ENCODE data around the gene EFNB3. TPM values are rescaled to one million over a fixed set of nuclear protein-coding genes. Genes with fewer than 3 reads are reported as not detected.

Gene EFNB3
- total RNA-seq, 8 experiments from 2014 or later, result 1.2 to 490 (median 20.6) TPM

DNA sequence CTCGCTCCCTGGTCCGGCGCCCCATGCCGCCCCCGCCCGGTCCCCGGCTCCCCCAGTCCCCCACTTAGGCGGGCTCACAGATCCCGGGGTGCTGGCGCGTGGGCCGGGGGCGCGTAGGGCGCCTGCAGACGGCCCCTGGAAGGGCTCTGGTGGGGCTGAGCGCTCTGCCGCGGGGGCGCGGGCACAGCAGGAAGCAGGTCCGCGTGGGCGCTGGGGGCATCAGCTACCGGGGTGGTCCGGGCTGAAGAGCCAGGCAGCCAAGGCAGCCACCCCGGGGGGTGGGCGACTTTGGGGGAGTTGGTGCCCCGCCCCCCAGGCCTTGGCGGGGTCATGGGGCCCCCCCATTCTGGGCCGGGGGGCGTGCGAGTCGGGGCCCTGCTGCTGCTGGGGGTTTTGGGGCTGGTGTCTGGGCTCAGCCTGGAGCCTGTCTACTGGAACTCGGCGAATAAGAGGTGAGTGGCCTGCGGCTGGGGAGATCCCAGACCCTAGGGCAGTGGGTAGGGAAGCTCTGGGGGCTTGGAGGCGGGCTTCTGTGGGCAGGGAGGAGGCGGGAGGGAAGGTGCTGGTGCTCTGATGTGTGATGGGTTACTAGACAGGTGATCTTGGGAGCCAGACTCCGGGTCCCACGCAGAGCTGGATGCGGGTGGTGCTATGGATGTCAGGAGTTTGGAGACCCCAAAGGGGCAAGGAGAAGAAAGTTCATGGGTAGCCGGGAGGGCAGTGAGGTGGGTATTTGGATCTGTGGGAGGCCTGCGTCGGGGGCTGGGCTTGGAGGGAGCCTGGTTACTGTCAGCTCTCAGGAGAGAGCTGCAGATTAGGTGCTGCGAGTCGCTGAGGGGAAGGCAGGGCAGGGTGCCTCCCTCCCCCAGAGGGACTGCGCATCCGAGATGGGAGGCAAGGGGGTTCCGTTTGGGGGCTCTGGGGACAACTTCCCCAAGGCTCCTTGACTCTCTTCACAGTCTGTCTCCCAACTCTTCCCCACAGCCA lies 560 bp downstream of the EFNB3 start:
- H3K27ac ChIP-seq, result peak overlapping the region; percentile 58 to 75
- 0 to 10% methylated on average over 2 of the region's 50 CpGs; no CpG with 5 or more reads in 8 of the 10 experiments for WGBS, 10 experiments

DNA sequence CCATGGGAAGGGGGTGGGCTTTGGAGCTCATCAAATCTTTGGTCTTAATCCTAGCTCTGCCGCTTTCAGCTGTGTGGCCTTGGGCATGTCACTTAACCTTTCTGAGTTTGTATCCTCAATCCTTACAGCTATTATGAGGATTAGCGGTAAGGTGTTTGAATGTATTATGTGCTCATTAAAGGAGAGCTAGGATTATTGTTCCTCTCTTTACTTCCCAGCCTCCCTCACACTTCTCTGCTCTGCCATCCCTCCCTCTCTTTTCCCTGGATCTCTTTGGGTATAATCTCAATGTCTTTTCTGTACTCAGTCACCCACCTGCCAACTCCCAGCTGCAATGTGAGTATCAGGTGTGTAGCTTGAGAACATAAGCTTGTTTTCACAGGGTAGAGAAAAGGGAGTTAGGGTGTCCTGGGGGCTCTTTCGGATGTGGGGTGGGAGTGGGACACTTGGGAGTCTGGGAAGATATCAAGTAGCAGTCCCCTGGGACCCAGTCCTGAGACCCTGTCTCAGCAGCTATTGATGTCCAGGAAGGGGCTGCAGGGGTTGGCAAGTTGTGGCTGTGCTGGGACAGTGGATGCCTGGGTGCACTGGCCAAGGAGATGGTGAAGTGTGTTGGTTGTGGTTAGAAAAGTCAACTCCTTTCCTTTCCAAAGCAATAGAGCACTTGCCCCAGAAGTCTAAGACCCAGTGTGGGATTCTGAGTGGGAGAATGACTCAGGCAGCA lies 1.8 kb downstream of the EFNB3 start:
- WGBS, 10 experiments, result 80 to 100% (median 83%) methylated on average over 1 to 2 of the region's 3 CpGs; no CpG with 5 or more reads in 6 of the 10 experiments
- Histone ChIP-seq H3K27ac (no peak overlapping the region), H3K4me3 (peak overlapping the region in 4 of 5 donors; percentile 90 to 98 (median 94)), H3K4me1 (replicated peaks in 1 of 2) (peaks cover 39 to 40% of the 10 kb centered on the region in 2 donors)
- ATAC-seq (replicated peaks in 6 of 8), result no peak
- in situ Hi-C loops (cut with MboI; ENCODE audit: low pct_unique_long_range_greater_than_20kb in 2 of 9, low sequenced_read_pairs in 9 of 9, unreplicated experiment in 9 of 9), result loop anchor here in 1 of 9 experiments (25.0 kb wide), 1 partner anchor 131 kb away; the partner anchor contains the start of gene KDM6B

More for the DNA sequence above, 560 bp downstream of the EFNB3 start:
- Histone ChIP-seq H3K4me1 (replicated peaks in 1 of 2) (peaks cover 30 to 31% of the 10 kb centered on the region in 2 donors), H3K4me3 (peak overlapping the region; percentile 80 to 98 (median 93))
- in situ Hi-C loops (cut with MboI; ENCODE audit: low pct_unique_long_range_greater_than_20kb in 2 of 9, low sequenced_read_pairs in 9 of 9, unreplicated experiment in 9 of 9), result loop anchor here in 1 of 9 experiments (25.0 kb wide), 1 partner anchor 132 kb away; the partner anchor contains the start of gene KDM6B
- ATAC-seq (replicated peaks in 6 of 8), result peak in 7 of 8 experiments; percentile 7 to 52 (median 36)

DNA sequence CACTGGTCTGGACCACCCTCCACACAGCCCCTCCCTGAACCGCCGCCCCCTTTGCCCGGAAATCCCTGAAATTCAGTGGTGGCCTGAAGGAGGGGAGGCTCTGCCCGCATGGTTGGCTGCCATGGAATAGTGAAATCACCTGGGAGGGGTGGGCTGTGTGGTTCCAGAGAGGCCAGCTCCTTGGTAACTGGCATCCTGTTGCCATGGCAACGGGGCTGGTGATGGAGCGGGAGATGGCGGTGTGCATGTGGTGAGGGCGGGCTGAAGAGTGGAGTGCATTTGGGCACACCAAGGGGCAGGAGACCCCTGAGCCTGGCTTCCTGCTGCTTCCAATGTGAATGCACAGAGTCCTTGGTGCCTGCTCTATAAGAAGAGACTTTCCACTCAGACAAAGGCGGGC lies 2.4 kb downstream of the EFNB3 start:
- Histone ChIP-seq H3K4me1 (replicated peaks in 1 of 2) (peaks cover 46% of the 10 kb centered on the region in 2 donors), H3K4me3 (peak overlapping the region in 2 of 5 donors; percentile 4 to 93)
- in situ Hi-C loops (cut with MboI; ENCODE audit: low pct_unique_long_range_greater_than_20kb in 2 of 9, low sequenced_read_pairs in 9 of 9, unreplicated experiment in 9 of 9), result loop anchor here in 1 of 9 experiments (25.0 kb wide), 1 partner anchor 130 kb away; the partner anchor contains the start of gene KDM6B

GRCh38 chr17:7707858-7708750 lies 3.1 kb downstream of the EFNB3 start:
- Histone ChIP-seq H3K4me1 (replicated peaks in 1 of 2) (peaks cover 47 to 49% of the 10 kb centered on the region in 2 donors), H3K4me3 (no peak overlapping the region), H3K27ac (no peak overlapping the region)
- in situ Hi-C loops (cut with MboI; ENCODE audit: low pct_unique_long_range_greater_than_20kb in 2 of 9, low sequenced_read_pairs in 9 of 9, unreplicated experiment in 9 of 9), result loop anchor here in 1 of 9 experiments (25.0 kb wide), 1 partner anchor 129 kb away; the partner anchor contains the start of gene KDM6B
- 40 to 100% (median 89%) methylated on average over 1 to 8 of the region's 22 CpGs; no CpG with 5 or more reads in 5 of the 10 experiments for WGBS, 10 experiments
- no peak for ATAC-seq (replicated peaks in 6 of 8)

More for the DNA sequence above, 2.4 kb downstream of the EFNB3 start:
- no peak overlapping the region for H3K27ac ChIP-seq
- ATAC-seq (replicated peaks in 6 of 8), result no peak
- WGBS, 10 experiments, result 60 to 100% (median 73%) methylated on average over 1 to 3 of the region's 9 CpGs; no CpG with 5 or more reads in 5 of the 10 experiments

DNA sequence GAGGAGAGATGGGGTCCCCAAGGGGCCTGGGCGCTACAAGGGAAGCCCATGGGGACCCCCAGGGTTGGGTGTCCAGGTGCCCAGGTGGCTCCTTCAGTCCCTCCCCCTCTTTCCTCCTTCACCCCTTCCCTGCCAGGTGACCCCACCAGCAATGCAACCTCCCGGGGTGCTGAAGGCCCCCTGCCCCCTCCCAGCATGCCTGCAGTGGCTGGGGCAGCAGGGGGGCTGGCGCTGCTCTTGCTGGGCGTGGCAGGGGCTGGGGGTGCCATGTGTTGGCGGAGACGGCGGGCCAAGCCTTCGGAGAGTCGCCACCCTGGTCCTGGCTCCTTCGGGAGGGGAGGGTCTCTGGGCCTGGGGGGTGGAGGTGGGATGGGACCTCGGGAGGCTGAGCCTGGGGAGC lies 4.0 kb downstream of the EFNB3 start:
- H3K27ac ChIP-seq, result no peak overlapping the region
- H3K4me1 ChIP-seq (replicated peaks in 1 of 2), result peaks cover 40 to 44% of the 10 kb centered on the region in 2 donors
- in situ Hi-C loops (cut with MboI; ENCODE audit: low pct_unique_long_range_greater_than_20kb in 2 of 9, low sequenced_read_pairs in 9 of 9, unreplicated experiment in 9 of 9), result loop anchor here in 1 of 9 experiments (25.0 kb wide), 1 partner anchor 128 kb away; the partner anchor contains the start of gene KDM6B
- no peak for ATAC-seq (replicated peaks in 6 of 8)
- WGBS, 10 experiments, result no CpG with 5 or more reads among the region's 11 CpGs
- H3K4me3 ChIP-seq, result no peak overlapping the region

DNA sequence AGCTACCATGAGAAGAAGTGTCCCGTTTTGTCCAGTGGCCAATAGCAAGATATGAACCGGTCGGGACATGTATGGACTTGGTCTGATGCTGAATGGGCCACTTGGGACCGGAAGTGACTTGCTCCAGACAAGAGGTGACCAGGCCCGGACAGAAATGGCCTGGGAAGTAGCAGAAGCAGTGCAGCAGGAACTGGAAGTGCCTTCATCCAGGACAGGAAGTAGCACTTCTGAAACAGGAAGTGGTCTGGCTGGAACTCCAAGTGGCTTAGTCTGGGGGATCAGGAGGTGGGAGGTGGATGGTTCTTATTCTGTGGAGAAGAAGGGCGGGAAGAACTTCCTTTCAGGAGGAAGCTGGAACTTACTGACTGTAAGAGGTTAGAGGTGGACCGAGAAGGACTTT lies 5.3 kb downstream of the EFNB3 start:
- Histone ChIP-seq H3K4me3 (no peak overlapping the region), H3K27ac (no peak overlapping the region), H3K4me1 (replicated peaks in 1 of 2) (peaks cover 46 to 52% of the 10 kb centered on the region in 2 donors)
- 60 to 100% (median 80%) methylated on average over 1 to 5 of the region's 7 CpGs; no CpG with 5 or more reads in 3 of the 10 experiments for WGBS, 10 experiments
- in situ Hi-C loops (cut with MboI; ENCODE audit: low pct_unique_long_range_greater_than_20kb in 2 of 9, low sequenced_read_pairs in 9 of 9, unreplicated experiment in 9 of 9), result loop anchor here in 1 of 9 experiments (25.0 kb wide), 1 partner anchor 127 kb away; the partner anchor contains the start of gene KDM6B
- no peak for ATAC-seq (replicated peaks in 6 of 8)

- 59 to 100% (median 86%) methylated on average over 1 to 6 of the region's 7 CpGs; no CpG with 5 or more reads in 2 of the 10 experiments for WGBS, 10 experiments
- Histone ChIP-seq H3K4me3 (no peak overlapping the region), H3K4me1 (replicated peaks in 1 of 2) (peaks cover 51 to 58% of the 10 kb centered on the region in 2 donors), H3K27ac (no peak overlapping the region)
- ATAC-seq (replicated peaks in 6 of 8), result peak in 1 of 8 experiments; percentile 38
- in situ Hi-C loops (cut with MboI; ENCODE audit: low pct_unique_long_range_greater_than_20kb in 2 of 9, low sequenced_read_pairs in 9 of 9, unreplicated experiment in 9 of 9), result loop anchor here in 1 of 9 experiments (25.0 kb wide), 1 partner anchor 126 kb away; the partner anchor contains the start of gene KDM6B
These were observed 6.2 kb downstream of the EFNB3 start for GRCh38 chr17:7711051-7711755.

- H3K27ac ChIP-seq, result no peak overlapping the region
- peak in 5 of 8 experiments; percentile 29 to 44 (median 38) for ATAC-seq (replicated peaks in 6 of 8)
- 3 to 8% methylated on average over 4 to 5 of the region's 19 CpGs; no CpG with 5 or more reads in 8 of the 10 experiments for WGBS, 10 experiments
These were observed 7.2 kb downstream of the EFNB3 start for GRCh38 chr17:7712111-7712771.

DNA sequence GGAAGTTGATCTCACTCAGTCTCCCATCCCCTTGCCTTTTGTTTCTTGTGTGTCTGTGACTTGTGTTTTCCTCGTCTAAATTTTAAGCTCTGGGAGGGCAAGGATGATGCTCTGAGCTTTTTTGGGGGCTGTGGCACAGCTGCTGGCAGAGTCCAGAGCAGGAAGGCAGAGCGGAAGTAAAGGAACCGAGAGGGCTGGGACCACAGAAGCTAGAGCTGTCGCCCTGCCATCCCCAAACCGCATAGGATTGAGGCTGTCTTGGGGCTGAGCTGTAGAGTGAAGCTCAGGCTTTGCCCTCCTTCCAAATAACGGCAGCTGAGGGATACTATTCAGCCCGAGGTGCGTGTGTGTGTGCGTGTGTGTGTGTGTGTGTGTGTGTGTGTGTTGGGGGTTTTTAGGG lies 8.8 kb downstream of the EFNB3 start:
- in situ Hi-C loops (cut with MboI; ENCODE audit: low pct_unique_long_range_greater_than_20kb in 2 of 9, low sequenced_read_pairs in 9 of 9, unreplicated experiment in 9 of 9), result loop anchor here in 1 of 9 experiments (25.0 kb wide), 1 partner anchor 124 kb away; the partner anchor contains the start of gene KDM6B
- H3K27ac ChIP-seq, result no peak overlapping the region
- WGBS, 10 experiments, result 0 to 66% (median 36%) methylated on average over 2 to 7 of the region's 9 CpGs; no CpG with 5 or more reads in 7 of the 10 experiments

More at GRCh38 chr17:7712111-7712771, 7.2 kb downstream of the EFNB3 start:
- peaks cover 46 to 53% of the 10 kb centered on the region in 2 donors for H3K4me1 ChIP-seq (replicated peaks in 1 of 2)
- in situ Hi-C loops (cut with MboI; ENCODE audit: low pct_unique_long_range_greater_than_20kb in 2 of 9, low sequenced_read_pairs in 9 of 9, unreplicated experiment in 9 of 9), result loop anchor here in 1 of 9 experiments (25.0 kb wide), 1 partner anchor 125 kb away; the partner anchor contains the start of gene KDM6B
- H3K4me3 ChIP-seq, result no peak overlapping the region

GRCh38 chr17:7714721-7715594 lies 10.0 kb downstream of the EFNB3 start:
- Histone ChIP-seq H3K4me1 (replicated peaks in 1 of 2) (peaks cover 51 to 65% of the 10 kb centered on the region in 2 donors), H3K4me3 (no peak overlapping the region), H3K27ac (peak overlapping the region; percentile 33 to 55)
- in situ Hi-C loops (cut with MboI; ENCODE audit: low pct_unique_long_range_greater_than_20kb in 2 of 9, low sequenced_read_pairs in 9 of 9, unreplicated experiment in 9 of 9), result loop anchor here in 1 of 9 experiments (25.0 kb wide), 1 partner anchor 122 kb away; the partner anchor contains the start of gene KDM6B
- peak in 2 of 8 experiments; percentile 5 to 6 for ATAC-seq (replicated peaks in 6 of 8)
- WGBS, 10 experiments, result 0 to 80% (median 40%) methylated on average over 1 of the region's 10 CpGs; no CpG with 5 or more reads in 7 of the 10 experiments

More for the DNA sequence above, 8.8 kb downstream of the EFNB3 start:
- H3K4me1 ChIP-seq (replicated peaks in 1 of 2), result peaks cover 51 to 60% of the 10 kb centered on the region in 2 donors
- H3K4me3 ChIP-seq, result no peak overlapping the region
- no peak for ATAC-seq (replicated peaks in 6 of 8)
